Ishikawa (cell line): Measurements from ENCODE around the gene AGAP2.

Source experiments
- CEBPB ChIP-seq: IDR thresholded peaks from 2 replicates; pipeline ENCODE4 v1.6.1; 2012
- CREB1 ChIP-seq: IDR thresholded peaks from 2 replicates; pipeline ENCODE4 v1.6.1; 2012; ENCODE audit warnings: low read depth
- EGR1 ChIP-seq: IDR thresholded peaks from 2 replicates; pipeline ENCODE4 v1.6.1; 2012
- EP300 ChIP-seq: IDR thresholded peaks from 2 replicates; pipeline ENCODE4 v1.6.1; 2012; ENCODE audit warnings: borderline replicate concordance
- FOXM1 ChIP-seq: IDR thresholded peaks from 2 replicates; pipeline ENCODE4 v1.6.1; 2012; ENCODE audit warnings: low read depth, borderline replicate concordance
- MAX ChIP-seq: IDR thresholded peaks from 2 replicates; pipeline ENCODE4 v1.6.1; 2012
- NFIC ChIP-seq: IDR thresholded peaks from 2 replicates; pipeline ENCODE4 v1.6.1; 2012
- RAD21 ChIP-seq: IDR thresholded peaks from 2 replicates; pipeline ENCODE4 v1.6.1; 2012; ENCODE audit warnings: low read depth
- REST ChIP-seq: IDR thresholded peaks from 2 replicates; pipeline ENCODE4 v1.6.1; 2012; ENCODE audit warnings: low read depth, mild to moderate bottlenecking
- TAF1 ChIP-seq: IDR thresholded peaks from 2 replicates; pipeline ENCODE4 v1.6.1; 2012; ENCODE audit warnings: low read depth, mild to moderate bottlenecking
- TCF12 ChIP-seq: IDR thresholded peaks from 2 replicates; pipeline ENCODE4 v1.6.1; 2012; ENCODE audit warnings: low read depth
- TEAD4 ChIP-seq: IDR thresholded peaks from 2 replicates; pipeline ENCODE4 v1.6.1; 2012
- USF1 ChIP-seq: IDR thresholded peaks from 2 replicates; pipeline ENCODE4 v1.6.1; 2012
- YY1 ChIP-seq: IDR thresholded peaks from 2 replicates; pipeline ENCODE4 v1.6.1; 2012; ENCODE audit warnings: low read depth
- ZBTB7A ChIP-seq: IDR thresholded peaks from 2 replicates; pipeline ENCODE4 v1.6.1; 2012; ENCODE audit warnings: low read depth

Gene AGAP2

GRCh38 chr12:57779736-57780135 lies 41.2 kb upstream of the AGAP2 start:
- no peak for TF ChIP-seq USF1
- TF ChIP-seq EP300 = no peak
- no peak for TF ChIP-seq ZBTB7A
- TF ChIP-seq CREB1 = no peak
- TF ChIP-seq TCF12 = no peak
- no peak for TF ChIP-seq REST
- no peak for TF ChIP-seq YY1
- TF ChIP-seq RAD21 = no peak
- TF ChIP-seq CEBPB = no peak
- no peak for TF ChIP-seq EGR1
- no peak for TF ChIP-seq TAF1
- TF ChIP-seq MAX = no peak

GRCh38 chr12:57777911-57778310 lies 39.4 kb upstream of the AGAP2 start:
- TF ChIP-seq YY1 (no peak), EP300 (no peak), FOXM1 (no peak), NFIC (no peak), TCF12 (no peak), TAF1 (no peak), REST (no peak), USF1 (no peak)

- no peak for TF ChIP-seq NFIC
- no peak for TF ChIP-seq YY1
- TF ChIP-seq ZBTB7A = no peak
- no peak for TF ChIP-seq EGR1
- no peak for TF ChIP-seq CREB1
- TF ChIP-seq MAX = no peak
- TF ChIP-seq REST = no peak
- no peak for TF ChIP-seq FOXM1
- TF ChIP-seq USF1 = no peak
- TF ChIP-seq TCF12 = no peak
- no peak for TF ChIP-seq CEBPB
- no peak for TF ChIP-seq TAF1
- TF ChIP-seq RAD21 = no peak
- TF ChIP-seq TEAD4 = no peak
- TF ChIP-seq EP300 = no peak
Observed at GRCh38 chr12:57777367-57777766, 38.8 kb upstream of the AGAP2 start.

GRCh38 chr12:57776247-57776587 lies 37.7 kb upstream of the AGAP2 start:
- no peak for TF ChIP-seq NFIC
- no peak for TF ChIP-seq EGR1
- no peak for TF ChIP-seq CREB1
- TF ChIP-seq USF1 = no peak
- TF ChIP-seq EP300 = no peak
- no peak for TF ChIP-seq RAD21
- TF ChIP-seq TAF1 = no peak
- TF ChIP-seq YY1 = no peak
- no peak for TF ChIP-seq FOXM1
- no peak for TF ChIP-seq MAX
- TF ChIP-seq CEBPB = no peak
- TF ChIP-seq ZBTB7A = no peak
- no peak for TF ChIP-seq TEAD4
- TF ChIP-seq REST = no peak
- no peak for TF ChIP-seq TCF12
